RWPE2 (cell line): ENCODE results near the gene SERPINA12.

Experiments used
- ATAC-seq: fragments of 200-7000 bp; cut with Tn5 transposase; 3 replicates; pipeline ENCODE4 v1.9.1; 2021; ENCODE audit warnings: low read depth
- DNase-seq: peaks from one replicate; pipeline ENCODE4 v3.0.0-alpha.2; 2020; ENCODE audit warnings: low spot score
- H3K27ac ChIP-seq: fragments of 450-650 bp; 2 replicates; pipeline ENCODE4 v1.5.1; 2017; ENCODE audit warnings: mild to moderate bottlenecking; ENCODE audit not compliant: poor library complexity, severe bottlenecking
- H3K27me3 ChIP-seq: fragments of 250-450 bp; sonication (Bioruptor Pico); 2 replicates; pipeline ENCODE4 v1.5.1; 2021; ENCODE audit warnings: mild to moderate bottlenecking, moderate library complexity; ENCODE audit not compliant: insufficient read depth, poor library complexity, severe bottlenecking
- H3K36me3 ChIP-seq: fragments of 250-450 bp; sonication (Bioruptor Pico); 2 replicates; pipeline ENCODE4 v1.5.1; 2020; ENCODE audit warnings: low read depth, mild to moderate bottlenecking, moderate library complexity
- H3K4me1 ChIP-seq: fragments of 250-450 bp; sonication (Bioruptor Pico); 2 replicates; pipeline ENCODE4 v1.5.1; 2021; ENCODE audit warnings: mild to moderate bottlenecking, moderate library complexity; ENCODE audit not compliant: insufficient read depth, poor library complexity, severe bottlenecking
- H3K4me3 ChIP-seq: fragments of 250-450 bp; sonication (Bioruptor Pico); 2 replicates; pipeline ENCODE4 v1.5.1; 2021; ENCODE audit warnings: mild to moderate bottlenecking, moderate library complexity; ENCODE audit not compliant: severe bottlenecking
- H3K9me3 ChIP-seq: fragments of 250-450 bp; sonication (Bioruptor Pico); 2 replicates; pipeline ENCODE4 v1.5.1; 2021; ENCODE audit warnings: mild to moderate bottlenecking, moderate library complexity; ENCODE audit not compliant: severe bottlenecking
- CTCF ChIP-seq: fragments of 450-650 bp; IDR thresholded peaks from one replicate; pipeline ENCODE4 v1.5.1; 2017; ENCODE audit warnings: mild to moderate bottlenecking, moderate library complexity; ENCODE audit not compliant: poor library complexity, severe bottlenecking

SERPINA12 gene

GRCh38 chr14:94505641-94506040, 3.6 kb downstream of the SERPINA12 start:
- Histone ChIP-seq H3K9me3 (no peaks in the 10 kb centered on the region), H3K36me3 (no peaks in the 10 kb centered on the region), H3K27me3 (no peaks in the 10 kb centered on the region), H3K27ac (no peak overlapping the region), H3K4me3 (no peak overlapping the region), H3K4me1 (no peaks in the 10 kb centered on the region)
- ATAC-seq: no peak
- DNase-seq: no peak
- TF ChIP-seq CTCF: no peak

- no peak for DNase-seq
- H3K4me1 ChIP-seq: no peaks in the 10 kb centered on the region
- H3K27ac ChIP-seq: no peak overlapping the region
- H3K4me3 ChIP-seq: no peak overlapping the region
- no peaks in the 10 kb centered on the region for H3K9me3 ChIP-seq
- no peaks in the 10 kb centered on the region for H3K27me3 ChIP-seq
- H3K36me3 ChIP-seq: no peaks in the 10 kb centered on the region
- TF ChIP-seq CTCF: no peak
- ATAC-seq: no peak
Observed at GRCh38 chr14:94505206-94505605, 4.1 kb downstream of the SERPINA12 start.

GRCh38 chr14:94501588-94502516, 7.4 kb downstream of the SERPINA12 start:
- no peak for TF ChIP-seq CTCF
- no peaks in the 10 kb centered on the region for H3K4me1 ChIP-seq
- no peaks in the 10 kb centered on the region for H3K36me3 ChIP-seq
- H3K27ac ChIP-seq: no peak overlapping the region
- no peaks in the 10 kb centered on the region for H3K27me3 ChIP-seq
- no peaks in the 10 kb centered on the region for H3K9me3 ChIP-seq
- ATAC-seq (no peak), DNase-seq (no peak)
- no peak overlapping the region for H3K4me3 ChIP-seq

- Histone ChIP-seq H3K4me1 (no peaks in the 10 kb centered on the region), H3K36me3 (no peaks in the 10 kb centered on the region), H3K27ac (no peak overlapping the region), H3K27me3 (no peaks in the 10 kb centered on the region), H3K4me3 (no peak overlapping the region), H3K9me3 (no peaks in the 10 kb centered on the region)
- ATAC-seq: no peak
- no peak for TF ChIP-seq CTCF
- no peak for DNase-seq
Observed at GRCh38 chr14:94500264-94500663, 9.0 kb downstream of the SERPINA12 start.

GRCh38 chr14:94499673-94500072, 9.6 kb downstream of the SERPINA12 start:
- H3K27ac ChIP-seq: no peak overlapping the region
- H3K4me1 ChIP-seq: no peaks in the 10 kb centered on the region
- DNase-seq: no peak
- H3K36me3 ChIP-seq: no peaks in the 10 kb centered on the region
- no peaks in the 10 kb centered on the region for H3K9me3 ChIP-seq
- no peak overlapping the region for H3K4me3 ChIP-seq
- no peak for TF ChIP-seq CTCF
- no peaks in the 10 kb centered on the region for H3K27me3 ChIP-seq
- no peak for ATAC-seq
